HG02943 (cell line): ENCODE data around the gene TNFRSF1B.

ENCODE experiments used
- ATAC-seq: cut with Tn5 transposase; IDR thresholded peaks from one replicate; pipeline ENCODE4 v1.9.1; 2021; ENCODE audit warnings: mild to moderate bottlenecking, low read depth, moderate library complexity; ENCODE audit not compliant: unreplicated experiment

The TNFRSF1B gene

DNA sequence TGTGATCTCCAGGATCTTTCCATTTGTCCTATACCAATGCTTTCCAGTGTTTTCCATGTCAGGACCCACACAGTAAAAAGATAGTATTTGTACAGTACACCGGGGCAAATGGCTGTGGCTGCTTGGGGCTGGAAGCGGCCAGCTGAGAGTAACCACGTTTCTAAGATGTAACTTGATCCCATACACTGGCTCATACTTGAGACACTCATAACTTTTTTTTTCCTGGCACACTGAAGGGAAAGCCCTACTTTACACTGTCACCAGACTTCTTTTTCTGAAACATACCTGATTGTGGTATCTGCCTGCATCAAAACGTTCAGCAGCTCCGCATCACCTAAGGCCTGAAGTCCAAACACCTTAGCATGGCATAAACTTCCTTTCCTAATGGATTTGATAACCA lies 84.7 kb downstream of the TNFRSF1B start:
- no peak for ATAC-seq

DNA sequence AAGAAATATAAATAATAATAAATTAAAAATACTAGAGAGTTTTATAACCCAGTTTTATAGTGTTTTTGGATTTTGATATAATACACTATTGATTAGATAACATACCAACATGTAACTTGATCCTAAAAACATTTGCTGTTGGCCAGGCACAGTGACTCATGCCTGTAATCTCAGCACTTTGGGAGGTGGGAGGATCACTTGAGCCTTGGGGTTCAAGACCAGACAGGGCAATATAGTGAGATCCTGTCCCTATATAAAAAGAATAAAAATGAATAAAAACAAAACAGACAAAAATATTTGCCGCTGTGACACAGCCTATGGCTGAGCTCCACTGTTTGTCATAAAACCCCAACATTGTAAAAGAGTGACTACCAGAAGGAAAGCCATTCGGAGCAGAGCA lies 89.1 kb downstream of the TNFRSF1B start:
- ATAC-seq: no peak

DNA sequence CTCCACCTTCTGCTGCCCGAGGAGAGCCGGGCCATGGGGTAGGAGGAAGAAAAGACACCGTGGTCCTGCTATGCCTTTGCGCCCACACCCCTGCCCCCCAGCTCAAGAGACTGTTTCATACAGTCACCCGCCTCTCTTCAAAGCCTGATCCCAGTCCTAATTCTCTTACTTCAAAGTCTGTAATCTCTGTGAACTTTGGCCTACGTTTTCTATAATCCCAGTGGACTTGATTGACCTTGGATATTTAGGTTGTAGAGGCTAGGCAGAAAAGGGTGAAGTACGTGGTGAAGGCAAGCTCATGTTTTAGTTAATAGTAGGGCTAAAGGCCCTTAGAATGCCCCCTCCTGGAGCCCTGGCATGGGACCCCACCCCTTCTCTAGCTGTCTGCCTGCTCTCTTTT lies 91.5 kb downstream of the TNFRSF1B start:
- ATAC-seq: no peak
